GM21786 (cell line): Measurements from ENCODE around the gene ZMYND8.
"Not testable (repeated sequence)": the region's sequence is repeated elsewhere in the genome, so short reads cannot be mapped to it uniquely, and the experiment has no call there.

ENCODE experiments used
- ATAC-seq: cut with Tn5 transposase; IDR thresholded peaks from one replicate; pipeline ENCODE4 v1.9.1; 2021; ENCODE audit not compliant: unreplicated experiment

ZMYND8 gene

DNA sequence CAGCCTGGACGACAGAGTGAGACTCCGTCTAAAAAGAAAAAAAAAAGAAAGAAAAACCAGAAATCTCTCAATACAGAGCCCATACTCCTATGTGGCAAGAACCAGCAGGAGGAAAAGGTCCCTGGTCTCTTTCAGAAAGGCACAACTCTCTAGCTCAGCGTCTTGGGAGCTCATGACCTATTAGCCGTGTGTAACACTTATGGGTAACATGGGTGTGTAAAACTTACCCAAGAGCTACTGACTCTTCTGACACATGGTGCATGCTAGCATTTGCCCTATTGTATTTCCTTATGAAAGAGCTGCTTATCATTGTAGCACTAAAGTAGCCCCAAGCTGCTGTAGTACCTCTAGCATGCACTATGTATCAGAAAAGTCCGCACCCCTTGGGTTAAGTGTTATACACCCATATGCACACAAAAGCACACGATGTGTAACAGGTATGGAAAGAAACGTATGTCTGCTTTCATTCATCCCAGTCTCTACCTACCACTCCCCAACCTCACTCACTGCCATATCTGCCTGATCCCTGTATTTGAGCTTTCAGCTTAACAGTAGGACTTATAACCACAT is 85.4 kb downstream of the ZMYND8 start:
- no peak for ATAC-seq

DNA sequence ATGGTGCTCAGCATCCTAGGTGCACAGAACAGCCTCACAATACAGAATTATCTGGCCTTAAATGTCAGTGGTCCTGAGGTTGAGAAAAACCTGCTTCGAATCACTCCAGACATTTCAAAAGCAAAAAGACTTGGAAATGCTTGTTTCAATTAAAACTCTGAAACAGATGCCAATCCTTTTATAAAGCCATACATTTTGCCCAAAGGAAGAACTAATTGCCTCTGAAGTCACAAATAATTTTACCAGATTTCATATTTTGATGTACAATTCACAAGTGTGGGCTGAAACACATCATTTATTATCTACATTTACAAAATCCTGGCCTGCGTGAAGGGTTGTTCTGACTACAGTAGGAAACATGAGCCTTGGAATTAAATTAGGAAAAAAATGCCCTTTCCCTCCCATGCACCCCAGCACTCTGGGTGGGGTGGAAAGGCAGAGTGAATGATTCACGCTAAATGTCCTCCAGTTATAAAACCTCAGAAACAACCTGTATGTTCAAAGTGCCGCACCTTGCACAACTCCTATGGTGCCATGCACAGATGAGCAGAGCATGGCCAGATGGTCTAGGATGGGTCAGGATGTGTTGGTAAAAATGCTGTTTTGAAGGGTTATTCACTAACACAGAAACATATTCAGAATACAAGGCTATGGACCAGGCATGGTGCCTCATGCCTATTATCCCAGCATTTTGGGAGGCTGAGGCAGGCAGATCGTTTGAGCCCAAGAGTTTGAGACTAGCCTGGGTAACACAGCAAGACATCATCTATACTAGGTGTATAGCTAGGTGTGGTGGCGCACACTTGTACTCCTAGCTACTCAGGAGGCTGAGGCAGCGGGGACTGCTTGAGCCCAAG is 87.0 kb downstream of the ZMYND8 start:
- ATAC-seq = no peak

DNA sequence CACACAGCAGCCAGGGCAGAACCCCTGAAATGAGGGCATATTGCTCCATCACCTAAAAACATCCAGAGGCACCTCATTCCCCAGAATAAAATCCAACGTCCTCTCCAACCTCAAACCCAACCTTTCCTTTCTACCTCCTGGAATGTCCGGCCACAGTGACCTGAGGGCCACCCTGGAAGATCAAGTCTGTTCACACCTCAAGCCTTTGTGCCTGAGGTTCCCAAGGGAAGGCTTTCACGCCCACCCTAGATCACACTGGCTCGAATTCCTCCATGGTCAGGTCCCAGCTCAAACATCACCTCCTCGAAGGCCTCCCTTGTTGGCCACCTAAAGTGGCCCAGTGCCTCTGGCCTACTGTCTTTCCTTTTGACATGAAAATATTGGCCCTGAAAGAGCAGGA is 88.9 kb downstream of the ZMYND8 start:
- ATAC-seq = no peak

- ATAC-seq = no peak
Observed at GRCh38 chr20:47266847-47267515, 89.5 kb downstream of the ZMYND8 start.

- no peak for ATAC-seq
Observed at GRCh38 chr20:47265984-47266383, 90.5 kb downstream of the ZMYND8 start.

GRCh38 chr20:47265214-47265613 is 91.3 kb downstream of the ZMYND8 start:
- ATAC-seq = no peak

- ATAC-seq = not testable (repeated sequence)
Observed at GRCh38 chr20:47264137-47264769, 92.2 kb downstream of the ZMYND8 start.

- no peak for ATAC-seq
Observed at GRCh38 chr20:47263465-47264084, 92.9 kb downstream of the ZMYND8 start.

- no peak for ATAC-seq
Observed at GRCh38 chr20:47263080-47263464, 93.4 kb downstream of the ZMYND8 start.

DNA sequence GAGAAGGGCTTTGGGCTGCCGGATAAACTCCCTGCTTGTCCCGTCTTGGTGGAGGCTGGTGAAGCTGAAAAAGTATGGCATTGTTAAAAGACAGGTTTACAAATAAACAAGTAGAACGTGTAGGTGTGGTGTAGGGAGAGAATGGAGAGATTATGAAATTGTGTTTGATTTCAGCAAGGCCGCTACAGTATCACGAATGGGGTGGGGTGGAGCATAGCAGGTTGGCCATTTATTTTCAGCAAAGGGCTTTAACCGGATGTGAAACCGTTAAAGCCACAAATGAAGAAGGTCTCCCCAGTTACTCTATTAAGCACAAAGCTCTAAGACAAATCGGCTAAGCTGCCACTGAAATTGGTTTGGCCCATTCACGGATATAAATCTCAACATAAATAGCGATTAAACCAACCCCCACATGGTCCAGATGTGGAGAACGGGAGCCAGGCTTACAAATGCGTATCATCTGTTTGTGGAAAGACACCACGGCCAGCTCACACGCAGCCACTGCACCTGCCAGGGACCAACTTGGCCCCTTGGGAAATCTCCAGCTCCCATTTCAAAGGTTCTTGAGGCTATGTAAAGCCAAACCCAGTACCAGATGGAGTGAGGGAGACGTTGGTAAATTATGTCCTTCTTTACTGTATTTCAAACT is 94.0 kb downstream of the ZMYND8 start:
- ATAC-seq = peak; percentile 52

DNA sequence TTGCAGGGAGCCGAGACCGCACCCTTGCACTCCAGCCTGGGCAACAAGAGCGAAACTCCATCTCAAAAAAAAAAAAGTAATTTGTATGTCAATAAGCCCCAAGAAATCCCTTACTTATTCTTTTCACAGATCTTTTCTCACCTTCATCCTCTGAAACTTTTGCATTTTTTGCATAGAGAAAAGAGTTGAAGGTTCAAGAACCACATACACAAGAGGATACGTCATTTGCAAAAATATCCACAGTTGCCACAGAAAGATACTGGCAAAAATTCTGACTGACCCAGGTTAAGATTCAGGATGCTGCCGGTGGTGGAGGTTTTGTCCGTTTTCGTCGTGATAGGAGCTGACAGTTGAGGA is 94.5 kb downstream of the ZMYND8 start:
- ATAC-seq = no peak

DNA sequence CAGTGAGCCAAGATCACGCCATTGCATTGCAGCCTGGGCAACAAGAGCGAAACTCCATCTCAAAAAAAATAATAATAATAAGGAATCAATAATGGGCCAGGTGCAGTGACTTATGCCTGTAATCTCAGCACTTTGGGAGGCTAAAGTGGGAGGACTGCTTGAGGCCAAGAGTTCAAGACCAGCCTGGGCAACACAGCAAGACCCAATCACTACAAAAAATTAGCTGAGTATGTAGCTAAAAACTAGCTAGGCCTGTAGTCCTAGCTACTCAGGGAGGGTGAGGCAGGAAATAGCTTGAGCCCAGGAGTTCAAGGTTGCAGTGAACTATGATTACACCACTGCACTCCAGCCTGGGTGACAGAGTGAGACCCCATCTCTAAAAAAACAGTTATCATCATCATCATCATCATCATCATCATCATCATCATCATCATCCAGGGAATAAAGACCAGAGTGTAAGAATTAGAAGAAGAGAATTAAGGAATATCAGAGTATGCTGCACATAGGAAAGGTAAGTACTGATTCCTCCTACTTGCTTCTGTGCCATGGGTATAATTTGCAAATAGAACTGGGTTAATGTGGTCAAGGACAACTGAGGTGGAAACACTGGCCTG is 95.2 kb downstream of the ZMYND8 start:
- ATAC-seq = not testable (repeated sequence)

DNA sequence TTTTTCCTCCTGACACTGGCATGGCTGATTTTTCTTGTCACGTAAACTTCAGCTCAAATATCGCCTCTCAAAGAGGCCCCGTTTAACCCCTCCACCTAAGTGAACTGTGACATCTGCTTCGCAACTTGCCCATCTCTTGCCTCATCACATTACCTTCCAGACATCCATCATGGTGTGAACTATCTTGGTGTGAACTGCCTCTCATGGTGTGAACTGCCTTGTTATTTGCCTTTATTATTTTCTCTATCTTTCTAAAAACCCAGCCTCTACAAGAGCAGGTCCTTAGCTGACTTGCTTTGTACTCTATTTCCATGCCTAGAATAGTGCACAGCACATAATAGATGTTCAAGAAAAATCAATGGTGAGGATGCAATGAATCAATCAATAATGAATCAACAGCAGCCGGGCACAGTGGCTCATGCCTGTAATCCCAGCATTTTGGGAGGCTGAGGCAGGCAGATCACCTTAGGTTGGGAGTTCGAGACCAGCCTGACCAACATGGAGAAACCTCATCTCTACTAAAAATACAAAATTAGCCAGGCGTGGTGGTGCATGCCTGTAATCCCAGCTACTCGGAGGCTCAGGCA is 95.9 kb downstream of the ZMYND8 start:
- not testable (repeated sequence) for ATAC-seq

- peak; percentile 44 for ATAC-seq
Observed at GRCh38 chr20:47258745-47259695, 97.5 kb downstream of the ZMYND8 start.

DNA sequence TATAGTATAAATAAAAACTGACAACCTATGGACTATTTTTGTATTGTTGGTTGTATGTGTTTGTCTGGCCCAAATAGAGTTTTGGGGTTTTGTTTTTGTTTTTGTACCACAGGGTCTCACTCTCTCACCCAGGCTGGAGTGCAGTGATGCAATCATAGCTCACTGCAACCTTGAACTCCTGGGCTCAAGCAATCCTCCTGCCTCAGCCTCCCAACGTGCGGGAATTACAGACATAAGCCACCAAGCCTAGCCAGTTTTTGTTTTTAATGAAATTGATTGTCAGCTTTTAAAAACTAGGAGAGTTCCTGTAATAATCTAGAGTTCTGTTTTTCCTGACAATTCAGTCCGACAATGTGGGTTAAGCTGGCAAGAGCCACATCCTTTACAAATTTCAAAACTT is 98.7 kb downstream of the ZMYND8 start:
- ATAC-seq = no peak

GRCh38 chr20:47257256-47257655 is 99.2 kb downstream of the ZMYND8 start:
- ATAC-seq = no peak

- ATAC-seq = no peak
Observed at GRCh38 chr20:47256668-47257236, 99.7 kb downstream of the ZMYND8 start.

- ATAC-seq = no peak
Observed at GRCh38 chr20:47253872-47254271, 102.6 kb downstream of the ZMYND8 start.
